Mesangial cell (primary cell): ENCODE results near the gene GP1BB. TPM values are rescaled to one million over a fixed set of nuclear protein-coding genes. Genes with fewer than 3 reads are reported as not detected.

ENCODE experiments used
- total RNA-seq: library from RNA; depleted of rRNA; stranded (reverse); fragments of >200 nt; gene quantifications from 2 replicates; pipeline ENCODE4 v1.2.3, GENCODE V29; 2015

GP1BB gene
- 1.8 and 2.4 TPM in 2 replicates for total RNA-seq

GRCh38 chr22:19723232-19723982 is at the start of gene GP1BB:
GP1BB (plus strand) TSS chr22:19723539; CDS start chr22:19723570, 31 bp downstream.

DNA sequence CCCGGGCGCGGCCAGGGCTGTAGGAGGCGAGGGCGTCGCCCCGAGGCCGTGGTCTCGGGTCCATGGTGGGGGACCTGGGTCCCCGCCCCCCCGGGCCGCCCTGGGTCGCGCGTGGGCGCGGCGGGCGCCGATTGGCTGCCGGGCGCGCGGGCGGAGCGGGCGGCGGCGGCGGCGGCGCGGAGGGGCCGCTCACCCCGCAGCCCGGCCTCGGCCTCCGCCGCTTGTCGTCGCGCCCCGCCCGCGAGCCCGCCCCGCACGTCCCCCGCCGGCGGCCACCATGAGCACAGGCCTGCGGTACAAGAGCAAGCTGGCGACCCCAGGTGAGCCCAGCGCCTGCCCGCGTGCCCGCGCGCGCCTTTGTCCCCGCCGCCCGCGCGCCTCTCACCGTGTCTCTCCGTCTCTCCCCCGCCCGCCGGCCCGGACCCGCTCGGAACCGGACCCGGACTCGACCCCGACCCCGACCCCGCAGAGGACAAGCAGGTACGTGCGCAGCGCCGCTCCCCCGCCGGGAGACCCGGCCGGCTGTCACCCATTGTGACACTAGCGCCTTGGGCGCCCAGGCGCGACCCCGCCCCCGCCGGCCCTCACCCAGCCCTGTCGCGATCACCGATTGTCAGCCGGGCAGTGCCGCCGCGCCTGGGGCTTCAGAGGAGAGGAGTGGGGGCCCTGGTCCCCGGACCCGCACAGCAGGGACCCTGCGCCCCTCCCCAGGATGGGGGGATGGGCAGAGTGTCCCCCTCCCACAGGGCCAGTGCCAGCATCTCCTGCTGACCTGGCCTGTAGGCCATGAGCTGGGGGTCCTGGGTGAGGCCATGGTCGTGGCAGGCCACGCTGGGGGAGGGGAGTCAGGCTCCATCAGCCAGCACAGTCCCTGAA is 8.8 kb upstream of the GP1BB start, which contains the start of gene SEPTIN5:
Gene SEPTIN5 (plus strand): TSS at position 192 of the 876 bp plus-strand sequence. CDS start 86 bp downstream, at position 278.

DNA sequence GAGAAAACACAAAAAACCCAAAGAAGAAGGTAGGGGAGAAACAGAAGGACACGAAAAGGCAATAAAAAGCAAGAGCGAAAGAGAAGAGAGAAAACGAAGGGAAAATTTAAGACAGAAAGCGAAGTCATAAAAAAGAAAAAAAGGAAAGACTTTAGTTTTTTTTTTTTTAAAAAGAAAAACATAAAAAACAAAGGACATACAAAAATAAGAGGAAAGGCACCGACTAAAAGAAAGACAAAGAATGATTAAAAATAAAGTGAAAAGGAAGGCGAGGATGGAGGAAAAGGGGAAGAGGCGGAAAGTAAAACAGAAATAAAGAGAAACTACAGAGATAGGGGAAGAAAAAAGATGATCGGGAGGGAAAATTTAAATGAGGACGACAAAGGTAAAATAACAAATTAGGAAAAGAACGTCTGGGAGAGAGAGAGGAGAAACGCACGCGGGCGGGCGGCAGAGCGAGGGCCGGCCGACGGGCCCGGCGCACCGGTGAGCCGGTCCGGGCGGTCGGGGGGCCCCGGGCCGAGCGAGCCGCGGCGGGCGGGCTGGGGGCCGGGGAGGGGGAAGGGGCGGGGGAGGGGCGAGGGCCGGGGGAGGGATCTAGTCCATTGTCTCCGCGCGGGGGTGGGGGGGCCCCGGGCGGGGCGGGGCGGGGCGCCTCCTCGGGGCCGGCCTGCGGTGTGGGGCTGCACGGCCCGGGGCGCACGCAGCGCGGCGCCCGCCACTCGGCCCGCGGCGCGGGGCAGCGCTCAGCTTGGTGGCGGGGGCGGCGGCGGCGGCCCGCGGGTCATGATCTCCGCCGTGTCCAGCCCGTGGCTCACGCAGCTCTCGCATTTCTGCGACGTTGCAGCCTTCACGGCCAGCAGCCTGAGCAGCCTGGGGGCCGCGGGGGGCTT is 37.0 kb downstream of the GP1BB start, which contains the start of gene TBX1:
Gene TBX1 (plus strand): TSS at position 721 of the 893 bp plus-strand sequence. CDS start 66 bp downstream, at position 787.

Other genes starting within 250 kb of the GP1BB start
- 32.5 and 57.5 TPM in 2 replicates for gene UFD1, start 244.3 kb upstream of the GP1BB start, total RNA-seq
- gene CDC45, start 243.6 kb upstream of the GP1BB start, total RNA-seq: 2.5 and 42.9 TPM in 2 replicates
- gene CLDN5, start 199.1 kb upstream of the GP1BB start, total RNA-seq: 0.13 TPM in 1 of 2 replicates, not detected in the other
- gene SEPTIN5, start 9.0 kb upstream of the GP1BB start, total RNA-seq: 6.4 and 11.3 TPM in 2 replicates
- not detected in 2 replicates for gene TBX1, start 37.2 kb downstream of the GP1BB start, total RNA-seq
- gene GNB1L, start 131.3 kb downstream of the GP1BB start, total RNA-seq: 11.2 and 16.8 TPM in 2 replicates
- 15.7 and 23.8 TPM in 2 replicates for gene RTL10, start 131.3 kb downstream of the GP1BB start, total RNA-seq
- 317 and 372 TPM in 2 replicates for gene COMT, start 218.2 kb downstream of the GP1BB start, total RNA-seq
- gene TXNRD2, start 218.3 kb downstream of the GP1BB start, total RNA-seq: 24.2 and 47.3 TPM in 2 replicates